ENCODE data around the gene RPL10.

- TF ChIP-seq EP300 (IDR thresholded peaks at IDR 0.05) (no peak), CTCF (IDR thresholded peaks at IDR 0.05) (no peak), POLR2A (IDR thresholded peaks at IDR 0.05) (peak; percentile 30 to 41)
Observed at GRCh38 chrX:154396973-154397887, 947 bp upstream of the RPL10 start.

Data from tibial nerve (tissue), 4 donors.